HFFc6 (cell line): ENCODE data around the gene PTPN14. TPM values are rescaled to one million over a fixed set of nuclear protein-coding genes. Genes with fewer than 3 reads are reported as not detected.
A peak's percentile ranks its signal among the peaks of the same experiment; 100 is the strongest.

ENCODE experiments used
- DNase-seq: peaks from one replicate; pipeline ENCODE4 v3.0.0-alpha.2; 2018
- H3K27ac Mint-ChIP-seq: 2 replicates; pipeline ENCODE4 v1.8.0; 2020; ENCODE audit warnings: mild to moderate bottlenecking, mixed read lengths
- H3K27me3 Mint-ChIP-seq: 2 replicates; pipeline ENCODE4 v1.8.0; 2021; ENCODE audit warnings: mild to moderate bottlenecking, moderate library complexity, mixed read lengths; ENCODE audit not compliant: insufficient read depth
- H3K36me3 Mint-ChIP-seq: 2 replicates; pipeline ENCODE4 v1.8.0; 2021; ENCODE audit warnings: low read depth, mixed read lengths
- H3K4me1 Mint-ChIP-seq: 2 replicates; pipeline ENCODE4 v1.8.0; 2020; ENCODE audit warnings: low read depth, mixed read lengths
- H3K4me3 Mint-ChIP-seq: 2 replicates; pipeline ENCODE4 v1.8.0; 2020; ENCODE audit warnings: mild to moderate bottlenecking, moderate library complexity, mixed read lengths
- H3K9me3 Mint-ChIP-seq: 2 replicates; pipeline ENCODE4 v1.8.0; 2020; ENCODE audit warnings: mild to moderate bottlenecking, mixed read lengths
- total RNA-seq, 6 experiments: library from RNA; stranded (reverse); fragmentation: NEBNext Ultra II Directional; extraction: Animal tissue kit (Norgen Biotek cat#: 25700); gene quantifications; 2 replicates in 1 of 6; 3 replicates in 5 of 6; pipeline ENCODE4 v1.2.3, GENCODE V29; 2021
- TF ChIP-seq, protein P1 (sequence below): fragments of 200-600 bp; sonication (generic); IDR thresholded peaks from 2 replicates; pipeline ENCODE4 v1.5.0; 2021; ENCODE audit warnings: antibody characterized with exemption, mild to moderate bottlenecking

The PTPN14 gene
- total RNA-seq, 6 experiments from 2014 or later: 93.6 to 140 (median 106) TPM

DNA sequence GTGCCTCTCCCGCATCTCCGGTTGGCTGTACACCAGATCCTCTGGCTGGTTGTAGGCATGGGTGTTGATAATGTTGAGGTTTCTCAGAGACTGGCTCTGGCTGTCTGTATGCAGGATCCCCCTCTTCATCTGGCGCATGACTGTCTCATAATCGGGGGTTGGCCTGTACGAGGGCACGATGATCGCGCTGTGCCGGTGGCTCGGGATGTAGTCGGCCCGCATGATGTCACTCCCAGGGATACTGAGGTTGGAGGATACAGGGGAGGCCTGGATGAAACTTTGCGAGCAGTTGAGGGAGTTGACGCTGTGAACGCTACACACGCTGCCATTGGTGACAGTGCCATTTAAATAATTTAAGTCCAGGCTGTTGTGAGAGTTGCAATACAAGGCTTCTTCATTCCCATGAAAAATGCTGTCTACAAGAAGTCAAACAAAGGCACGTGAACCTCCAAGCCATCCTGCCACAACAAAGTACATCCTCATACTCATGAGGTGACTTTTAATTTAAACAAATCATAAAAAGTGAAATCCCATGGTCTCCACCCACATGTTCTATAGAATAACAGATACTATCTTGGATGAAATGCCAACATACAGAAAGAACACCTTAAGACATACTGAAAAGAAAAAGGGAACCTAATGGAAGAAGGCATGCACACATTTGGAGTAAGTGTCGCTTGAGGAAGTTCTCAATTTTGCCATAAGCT lies 166.9 kb downstream of the PTPN14 start:
- DNase-seq: no peak
- TF ChIP-seq, protein P1, sequence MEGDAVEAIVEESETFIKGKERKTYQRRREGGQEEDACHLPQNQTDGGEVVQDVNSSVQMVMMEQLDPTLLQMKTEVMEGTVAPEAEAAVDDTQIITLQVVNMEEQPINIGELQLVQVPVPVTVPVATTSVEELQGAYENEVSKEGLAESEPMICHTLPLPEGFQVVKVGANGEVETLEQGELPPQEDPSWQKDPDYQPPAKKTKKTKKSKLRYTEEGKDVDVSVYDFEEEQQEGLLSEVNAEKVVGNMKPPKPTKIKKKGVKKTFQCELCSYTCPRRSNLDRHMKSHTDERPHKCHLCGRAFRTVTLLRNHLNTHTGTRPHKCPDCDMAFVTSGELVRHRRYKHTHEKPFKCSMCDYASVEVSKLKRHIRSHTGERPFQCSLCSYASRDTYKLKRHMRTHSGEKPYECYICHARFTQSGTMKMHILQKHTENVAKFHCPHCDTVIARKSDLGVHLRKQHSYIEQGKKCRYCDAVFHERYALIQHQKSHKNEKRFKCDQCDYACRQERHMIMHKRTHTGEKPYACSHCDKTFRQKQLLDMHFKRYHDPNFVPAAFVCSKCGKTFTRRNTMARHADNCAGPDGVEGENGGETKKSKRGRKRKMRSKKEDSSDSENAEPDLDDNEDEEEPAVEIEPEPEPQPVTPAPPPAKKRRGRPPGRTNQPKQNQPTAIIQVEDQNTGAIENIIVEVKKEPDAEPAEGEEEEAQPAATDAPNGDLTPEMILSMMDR: no peak
- H3K9me3 Mint-ChIP-seq: no peaks in the 10 kb centered on the region
- H3K4me3 Mint-ChIP-seq: no peak overlapping the region
- no peak overlapping the region for H3K27ac Mint-ChIP-seq
- peaks cover 45% of the 10 kb centered on the region for H3K4me1 Mint-ChIP-seq
- H3K36me3 Mint-ChIP-seq: peaks cover 59% of the 10 kb centered on the region
- peaks cover 7% of the 10 kb centered on the region for H3K27me3 Mint-ChIP-seq

DNA sequence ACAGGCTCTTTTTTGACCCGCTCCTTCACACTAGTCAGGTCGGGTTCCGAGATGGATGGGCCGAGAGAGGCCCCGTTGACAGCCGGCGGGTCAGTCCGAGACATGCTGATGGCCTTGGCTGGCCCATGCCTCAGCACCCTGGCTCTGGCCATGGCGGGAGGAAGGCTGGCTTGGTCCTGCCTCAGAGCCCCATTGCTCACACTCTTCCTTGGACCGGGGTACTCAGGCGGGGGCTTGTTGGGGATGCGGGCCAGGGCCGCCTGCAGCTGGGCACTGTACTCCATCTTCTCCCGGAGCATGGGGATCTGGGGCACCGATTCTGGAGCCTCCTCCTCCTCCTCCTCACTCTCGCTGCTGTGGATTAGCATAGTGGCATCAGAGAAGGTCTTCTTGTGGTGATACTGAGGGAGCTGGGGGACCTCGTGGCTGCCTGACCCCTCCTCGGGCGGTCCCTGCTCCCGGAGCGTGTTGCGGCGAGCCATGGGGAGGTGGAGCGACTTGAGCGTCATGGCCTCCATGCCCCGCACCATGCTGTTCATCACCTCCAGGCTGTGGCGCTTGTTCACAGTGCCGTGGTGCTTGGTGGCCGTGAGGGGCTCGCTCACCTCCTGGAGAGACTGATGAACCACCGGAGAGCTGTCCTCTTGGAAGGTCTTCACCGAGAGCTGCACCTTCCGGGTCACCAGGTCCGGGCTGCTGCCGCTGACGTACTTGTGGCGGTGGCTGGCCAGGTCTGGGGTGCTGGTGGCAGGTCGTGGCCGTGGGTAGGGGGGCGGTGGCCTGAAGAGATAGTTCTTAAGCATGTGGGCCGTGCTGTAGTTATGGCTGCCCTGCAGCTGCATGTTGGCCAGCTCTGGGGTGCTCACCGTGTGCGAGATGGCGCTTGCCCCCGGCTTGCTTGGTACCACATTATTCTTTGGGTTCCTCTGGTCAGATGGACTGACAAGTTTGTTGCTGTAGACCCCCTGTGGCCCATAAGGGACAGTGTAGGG lies 167.7 kb downstream of the PTPN14 start:
- Mint-ChIP-seq H3K4me1 (peaks cover 45% of the 10 kb centered on the region), H3K9me3 (no peaks in the 10 kb centered on the region), H3K4me3 (no peak overlapping the region; the same call in 1 of the 2 replicates), H3K27me3 (peaks cover 7% of the 10 kb centered on the region), H3K36me3 (peaks cover 62% of the 10 kb centered on the region), H3K27ac (no peak overlapping the region)
- TF ChIP-seq, protein P1: no peak
- DNase-seq: no peak

DNA sequence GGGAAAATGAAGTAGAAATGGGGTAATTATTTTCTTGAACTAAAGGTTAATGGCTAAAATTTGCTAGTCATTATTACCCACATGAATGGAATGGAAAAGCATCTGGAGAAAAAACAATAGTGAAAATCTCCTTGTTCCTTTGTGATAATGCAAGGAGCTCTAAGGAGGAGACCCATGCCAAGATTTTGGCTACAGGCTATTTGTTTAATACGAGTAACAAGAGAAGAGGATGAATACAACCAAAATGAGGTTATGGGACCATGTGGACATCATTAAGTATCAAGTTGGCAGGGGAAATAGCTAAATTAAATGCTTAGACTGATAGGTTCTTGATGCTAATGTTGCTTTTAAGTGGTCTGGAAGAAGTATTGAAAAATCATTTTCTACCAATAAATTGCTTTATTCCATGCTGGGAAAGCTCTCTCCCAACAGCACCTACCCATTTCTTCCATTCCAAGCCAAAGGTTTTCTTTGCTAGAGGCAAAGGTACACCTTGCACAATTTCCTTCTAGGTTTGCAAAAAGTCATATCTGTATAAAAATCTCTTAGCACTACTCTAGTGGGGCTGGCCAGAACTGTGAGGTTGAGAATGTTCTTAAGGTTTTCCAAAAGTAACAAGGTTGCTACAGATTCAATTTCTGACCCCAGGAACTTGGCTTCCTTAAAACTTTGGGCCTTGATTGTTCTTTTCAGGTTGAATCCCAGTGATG lies 170.3 kb downstream of the PTPN14 start:
- no peaks in the 10 kb centered on the region for H3K9me3 Mint-ChIP-seq
- H3K36me3 Mint-ChIP-seq: peaks cover 80% of the 10 kb centered on the region
- H3K4me1 Mint-ChIP-seq: peaks cover 58% of the 10 kb centered on the region

DNA sequence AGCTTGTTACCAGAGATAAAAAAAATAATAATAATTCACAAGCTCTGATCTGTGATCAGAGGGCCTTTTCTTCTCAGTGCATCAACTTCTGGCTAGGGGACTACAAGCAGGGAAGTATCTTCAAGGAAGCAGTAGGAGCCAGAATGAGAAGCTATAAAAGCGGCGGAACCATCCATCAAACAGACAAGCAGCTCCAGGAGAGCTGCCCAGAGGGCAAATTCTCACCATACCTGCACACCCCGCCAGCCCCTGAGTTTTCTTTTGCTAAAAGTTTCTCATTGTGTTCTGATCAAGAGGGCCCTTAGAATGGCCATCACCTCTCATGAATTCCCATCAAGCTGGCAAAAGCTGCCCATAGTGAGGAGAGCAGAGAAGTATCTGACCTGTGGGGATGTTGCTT lies 171.0 kb downstream of the PTPN14 start:
- TF ChIP-seq, protein P1: no peak
- H3K27me3 Mint-ChIP-seq: peaks cover 9% of the 10 kb centered on the region
- H3K4me3 Mint-ChIP-seq: no peak overlapping the region
- DNase-seq: no peak
- peaks cover 78% of the 10 kb centered on the region for H3K36me3 Mint-ChIP-seq
- H3K4me1 Mint-ChIP-seq: peaks cover 62% of the 10 kb centered on the region
- no peaks in the 10 kb centered on the region for H3K9me3 Mint-ChIP-seq
- peak overlapping the region; percentile 68 for H3K27ac Mint-ChIP-seq

More for the DNA sequence above, 170.3 kb downstream of the PTPN14 start:
- H3K4me3 Mint-ChIP-seq: no peak overlapping the region
- H3K27ac Mint-ChIP-seq: peak overlapping the region; percentile 68
- H3K27me3 Mint-ChIP-seq: peaks cover 9% of the 10 kb centered on the region
- DNase-seq: no peak
- TF ChIP-seq, protein P1: no peak

DNA sequence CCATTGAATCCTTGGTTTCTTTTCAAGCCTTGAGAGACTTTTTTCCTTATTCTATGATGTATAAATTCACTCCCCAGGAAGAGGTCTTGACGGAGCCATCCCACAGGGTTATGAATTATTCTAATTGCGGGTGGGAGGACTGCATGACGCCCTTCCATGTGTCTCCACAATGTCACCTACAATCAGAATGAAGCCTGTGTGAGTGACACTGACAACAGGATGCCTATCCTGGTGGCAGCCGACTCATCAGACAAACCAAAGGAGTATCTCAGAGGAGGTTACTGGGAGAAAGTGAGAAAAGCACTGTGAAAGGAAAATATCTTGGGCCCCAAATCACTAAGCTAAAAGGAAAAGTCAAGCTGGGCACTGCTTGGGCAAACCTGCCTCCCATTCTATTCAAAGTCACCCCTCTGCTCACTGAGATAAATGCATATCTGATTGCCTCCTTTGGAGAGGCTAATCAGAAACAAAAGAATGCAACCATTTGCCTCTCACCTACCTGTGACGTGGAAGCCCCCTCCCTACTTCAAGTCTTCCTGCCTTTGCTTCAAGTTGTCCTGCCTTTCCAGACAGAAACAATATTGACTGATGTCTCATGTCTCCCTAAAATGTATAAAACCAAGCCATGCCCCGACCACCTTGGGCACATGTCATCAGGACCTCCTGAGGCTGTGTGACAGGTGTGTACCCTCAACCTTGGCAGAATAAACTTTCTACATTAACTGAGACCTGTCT lies 172.0 kb downstream of the PTPN14 start:
- Mint-ChIP-seq H3K27ac (peak overlapping the region; percentile 87; the same call in 1 of the 2 replicates), H3K27me3 (peaks cover 9% of the 10 kb centered on the region), H3K4me1 (peaks cover 65% of the 10 kb centered on the region), H3K4me3 (no peak overlapping the region), H3K36me3 (peaks cover 75% of the 10 kb centered on the region), H3K9me3 (no peaks in the 10 kb centered on the region)
- no peak for DNase-seq
- TF ChIP-seq, protein P1: no peak
